ENCODE data around the gene PERCC1. TPM values are rescaled to one million over a fixed set of nuclear protein-coding genes. Genes with fewer than 3 reads are reported as not detected.
"Not testable (repeated sequence)": the region's sequence is repeated elsewhere in the genome, so short reads cannot be mapped to it uniquely, and the experiment has no call there.

Gene PERCC1
- total RNA-seq, 1 donor from 2014 or later, result not detected

GRCh38 chr16:1434644-1435592 lies 4.0 kb downstream of the PERCC1 start:
- intact Hi-C loops (cut with micrococcal nuclease), result no loop called here
- H3K27me3 Mint-ChIP-seq, result no peaks in the 10 kb centered on the region

GRCh38 chr16:1435921-1436697 lies 5.2 kb downstream of the PERCC1 start:
- intact Hi-C loops (cut with micrococcal nuclease), result no loop called here
- Mint-ChIP-seq H3K36me3 (ENCODE audit: low read depth) (no peaks in the 10 kb centered on the region), H3K27me3 (no peaks in the 10 kb centered on the region), H3K4me3 (no peak overlapping the region), H3K4me1 (no peaks in the 10 kb centered on the region), H3K9me3 (no peaks in the 10 kb centered on the region), H3K27ac (no peak overlapping the region)
- no peak for DNase-seq

More at GRCh38 chr16:1434644-1435592, 4.0 kb downstream of the PERCC1 start:
- Mint-ChIP-seq H3K27ac (no peak overlapping the region), H3K4me3 (no peak overlapping the region), H3K36me3 (ENCODE audit: low read depth) (no peaks in the 10 kb centered on the region), H3K9me3 (no peaks in the 10 kb centered on the region), H3K4me1 (no peaks in the 10 kb centered on the region)
- no peak for DNase-seq

- H3K27ac Mint-ChIP-seq, result no peak overlapping the region
- no peak overlapping the region for H3K4me3 Mint-ChIP-seq
- intact Hi-C loops (cut with micrococcal nuclease), result no loop called here
- H3K4me1 Mint-ChIP-seq, result no peaks in the 10 kb centered on the region
- no peak for DNase-seq
- no peaks in the 10 kb centered on the region for H3K27me3 Mint-ChIP-seq
- no peaks in the 10 kb centered on the region for H3K9me3 Mint-ChIP-seq
- H3K36me3 Mint-ChIP-seq (ENCODE audit: low read depth), result no peaks in the 10 kb centered on the region
Measured at GRCh38 chr16:1436731-1437355, 6.0 kb downstream of the PERCC1 start.

GRCh38 chr16:1437606-1438005 lies 6.7 kb downstream of the PERCC1 start:
- H3K9me3 Mint-ChIP-seq, result no peaks in the 10 kb centered on the region
- DNase-seq, result no peak
- no peaks in the 10 kb centered on the region for H3K36me3 Mint-ChIP-seq (ENCODE audit: low read depth)
- intact Hi-C loops (cut with micrococcal nuclease), result no loop called here
- no peaks in the 10 kb centered on the region for H3K4me1 Mint-ChIP-seq
- no peaks in the 10 kb centered on the region for H3K27me3 Mint-ChIP-seq
- no peak overlapping the region for H3K4me3 Mint-ChIP-seq
- no peak overlapping the region for H3K27ac Mint-ChIP-seq

- Mint-ChIP-seq H3K27me3 (no peaks in the 10 kb centered on the region), H3K27ac (no peak overlapping the region), H3K4me3 (no peak overlapping the region), H3K9me3 (no peaks in the 10 kb centered on the region), H3K36me3 (ENCODE audit: low read depth) (no peaks in the 10 kb centered on the region), H3K4me1 (no peaks in the 10 kb centered on the region)
- intact Hi-C loops (cut with micrococcal nuclease), result no loop called here
- no peak for DNase-seq
Measured at GRCh38 chr16:1438229-1439057, 7.6 kb downstream of the PERCC1 start.

GRCh38 chr16:1439058-1439698 lies 8.3 kb downstream of the PERCC1 start:
- Mint-ChIP-seq H3K27ac (no peak overlapping the region), H3K4me1 (no peaks in the 10 kb centered on the region), H3K36me3 (ENCODE audit: low read depth) (no peaks in the 10 kb centered on the region), H3K4me3 (no peak overlapping the region), H3K9me3 (no peaks in the 10 kb centered on the region), H3K27me3 (no peaks in the 10 kb centered on the region)
- intact Hi-C loops (cut with micrococcal nuclease), result no loop called here
- DNase-seq, result no peak

GRCh38 chr16:1439699-1440074 lies 8.8 kb downstream of the PERCC1 start:
- H3K9me3 Mint-ChIP-seq; H3K36me3 Mint-ChIP-seq (ENCODE audit: low read depth); H3K4me3 Mint-ChIP-seq; H3K27me3 Mint-ChIP-seq; H3K27ac Mint-ChIP-seq; DNase-seq; intact Hi-C loops (cut with micrococcal nuclease); H3K4me1 Mint-ChIP-seq: not testable (repeated sequence)

- Mint-ChIP-seq H3K4me3 (no peak overlapping the region), H3K27me3 (no peaks in the 10 kb centered on the region), H3K36me3 (ENCODE audit: low read depth) (no peaks in the 10 kb centered on the region), H3K9me3 (no peaks in the 10 kb centered on the region), H3K27ac (peak overlapping the region; percentile 53), H3K4me1 (no peaks in the 10 kb centered on the region)
- no peak for DNase-seq
- intact Hi-C loops (cut with micrococcal nuclease), result no loop called here
Measured at GRCh38 chr16:1441391-1441829, 10.5 kb downstream of the PERCC1 start.

GRCh38 chr16:1442697-1443096 lies 11.8 kb downstream of the PERCC1 start:
- Mint-ChIP-seq H3K4me3 (no peak overlapping the region), H3K4me1 (no peaks in the 10 kb centered on the region), H3K36me3 (ENCODE audit: low read depth) (no peaks in the 10 kb centered on the region), H3K27me3 (no peaks in the 10 kb centered on the region), H3K9me3 (no peaks in the 10 kb centered on the region), H3K27ac (no peak overlapping the region)
- intact Hi-C loops (cut with micrococcal nuclease), result no loop called here
- no peak for DNase-seq

- Mint-ChIP-seq H3K27ac (no peak overlapping the region), H3K36me3 (ENCODE audit: low read depth) (no peaks in the 10 kb centered on the region), H3K4me1 (no peaks in the 10 kb centered on the region), H3K27me3 (no peaks in the 10 kb centered on the region), H3K4me3 (no peak overlapping the region), H3K9me3 (no peaks in the 10 kb centered on the region)
- DNase-seq, result no peak
- intact Hi-C loops (cut with micrococcal nuclease), result no loop called here
Measured at GRCh38 chr16:1443403-1443973, 12.6 kb downstream of the PERCC1 start.

GRCh38 chr16:1443980-1444729 lies 13.3 kb downstream of the PERCC1 start, which contains the start of gene CCDC154:
Gene CCDC154, minus strand, starts transcription at chr16:1444556. Its CDS starts 234 bp downstream, at chr16:1444322.
- intact Hi-C loops (cut with micrococcal nuclease), result no loop called here
- Mint-ChIP-seq H3K36me3 (ENCODE audit: low read depth) (no peaks in the 10 kb centered on the region), H3K27ac (no peak within 1 kb of the TSS)

More at GRCh38 chr16:1443980-1444729, 13.3 kb downstream of the PERCC1 start, which contains the start of gene CCDC154:
- no peak within 1 kb of the TSS for H3K4me3 Mint-ChIP-seq
- DNase-seq, result no peak
- no peaks in the 10 kb centered on the region for H3K9me3 Mint-ChIP-seq
- H3K4me1 Mint-ChIP-seq, result no peaks in the 10 kb centered on the region
- no peaks in the 10 kb centered on the region for H3K27me3 Mint-ChIP-seq
